DOHH2 (cell line): ENCODE data around the gene ALCAM.

Experiments used
- H3F3A ChIP-seq: fragments of 200-600 bp; sonication (generic), shearing (Covaris generic); 2 replicates; pipeline ENCODE4 v1.6.0; 2016; ENCODE audit warnings: antibody characterized with exemption, mild to moderate bottlenecking; ENCODE audit not compliant: control insufficient read depth, insufficient read depth
- H3K27ac ChIP-seq: fragments of 200-600 bp; sonication (generic); 2 replicates; pipeline ENCODE4 v1.5.1; 2014; ENCODE audit warnings: low read depth, mild to moderate bottlenecking, low read length, moderate library complexity
- H3K27me3 ChIP-seq: fragments of 200-600 bp; sonication (generic); 2 replicates; pipeline ENCODE4 v1.6.1; 2014; ENCODE audit warnings: mild to moderate bottlenecking, low read length, mixed read lengths; ENCODE audit not compliant: control insufficient read depth
- H3K36me3 ChIP-seq: fragments of 200-600 bp; sonication (generic); 2 replicates; pipeline ENCODE4 v1.6.1; 2014; ENCODE audit warnings: mild to moderate bottlenecking, low read length, moderate library complexity, mixed read lengths; ENCODE audit not compliant: control insufficient read depth
- H3K4me1 ChIP-seq: fragments of 200-600 bp; sonication (generic); 2 replicates; pipeline ENCODE4 v1.6.1; 2014; ENCODE audit warnings: mild to moderate bottlenecking, low read length, mixed read lengths; ENCODE audit not compliant: control insufficient read depth
- H3K4me2 ChIP-seq: fragments of 200-600 bp; sonication (generic); 2 replicates; pipeline ENCODE4 v1.6.0; 2014; ENCODE audit warnings: mild to moderate bottlenecking, low read length, moderate library complexity
- H3K4me3 ChIP-seq: fragments of 200-600 bp; sonication (generic); 2 replicates; pipeline ENCODE4 v1.5.1; 2014; ENCODE audit warnings: mild to moderate bottlenecking, low read length, mixed read lengths
- H3K79me2 ChIP-seq: fragments of 200-600 bp; sonication (generic); 2 replicates; pipeline ENCODE4 v1.6.1; 2014; ENCODE audit warnings: mild to moderate bottlenecking, low read length, mixed read lengths; ENCODE audit not compliant: control insufficient read depth
- H3K9me2 ChIP-seq: fragments of 200-600 bp; sonication (generic); replicated peaks from 2 replicates; pipeline ENCODE4 v1.6.1; 2014; ENCODE audit warnings: mild to moderate bottlenecking, low read length, mixed read lengths; ENCODE audit not compliant: control insufficient read depth
- H3K9me3 ChIP-seq: fragments of 200-600 bp; sonication (generic); 2 replicates; pipeline ENCODE4 v1.6.1; 2014; ENCODE audit warnings: antibody characterized with exemption, low read length, mixed read lengths; ENCODE audit not compliant: control insufficient read depth, insufficient read depth
- H4K20me1 ChIP-seq: fragments of 200-600 bp; sonication (generic); 2 replicates; pipeline ENCODE4 v1.6.0; 2014; ENCODE audit warnings: low read depth, mild to moderate bottlenecking, antibody characterized with exemption, low read length, moderate library complexity; ENCODE audit not compliant: control insufficient read depth, insufficient read depth
- EZH2phosphoT487 ChIP-seq: fragments of 200-600 bp; sonication (generic); IDR thresholded peaks from 2 replicates; pipeline ENCODE4 v1.6.1; 2017; ENCODE audit warnings: borderline replicate concordance, mild to moderate bottlenecking, antibody characterized with exemption, low read length, moderate library complexity, mixed read lengths
- TF ChIP-seq, protein P1 (sequence below): fragments of 200-600 bp; sonication (generic); IDR thresholded peaks from one replicate; pipeline ENCODE4 v1.5.1; 2014; ENCODE audit warnings: antibody characterized with exemption, mild to moderate bottlenecking, low read depth, low read length; ENCODE audit not compliant: poor library complexity, severe bottlenecking

The ALCAM gene

DNA sequence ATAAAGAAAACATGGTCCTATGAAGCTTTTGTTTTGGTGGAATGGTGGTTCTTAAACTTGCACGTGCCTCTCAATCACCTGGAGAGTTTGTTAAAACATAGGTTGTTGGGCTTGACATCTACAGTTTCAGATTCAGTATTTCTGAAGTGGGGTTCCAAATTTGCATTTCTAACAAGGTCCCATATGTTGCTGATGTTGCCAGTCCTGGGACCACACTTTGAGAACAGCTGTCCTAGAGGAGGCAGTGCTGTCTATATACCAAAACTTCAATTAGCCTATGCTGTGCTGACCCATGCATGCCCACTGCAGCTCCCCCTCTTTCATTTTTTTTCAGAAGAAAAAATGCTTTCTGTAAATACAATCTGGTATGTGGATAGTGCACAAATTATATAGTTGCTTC, 31.3 kb downstream of the ALCAM start:
- Histone ChIP-seq H3K4me1 (no peaks in the 10 kb centered on the region), H3K4me3 (no peak overlapping the region), H3K9me3 (no peaks in the 10 kb centered on the region), H3K27ac (no peak overlapping the region), H3K27me3 (no peaks in the 10 kb centered on the region), H3F3A (no peaks in the 10 kb centered on the region), H3K36me3 (no peaks in the 10 kb centered on the region), H3K79me2 (peaks cover 16% of the 10 kb centered on the region; the same call in 1 of the 2 replicates), H3K9me2 (no peaks in the 10 kb centered on the region), H3K4me2 (no peak overlapping the region), H4K20me1 (no peaks in the 10 kb centered on the region)
- TF ChIP-seq, protein P1, sequence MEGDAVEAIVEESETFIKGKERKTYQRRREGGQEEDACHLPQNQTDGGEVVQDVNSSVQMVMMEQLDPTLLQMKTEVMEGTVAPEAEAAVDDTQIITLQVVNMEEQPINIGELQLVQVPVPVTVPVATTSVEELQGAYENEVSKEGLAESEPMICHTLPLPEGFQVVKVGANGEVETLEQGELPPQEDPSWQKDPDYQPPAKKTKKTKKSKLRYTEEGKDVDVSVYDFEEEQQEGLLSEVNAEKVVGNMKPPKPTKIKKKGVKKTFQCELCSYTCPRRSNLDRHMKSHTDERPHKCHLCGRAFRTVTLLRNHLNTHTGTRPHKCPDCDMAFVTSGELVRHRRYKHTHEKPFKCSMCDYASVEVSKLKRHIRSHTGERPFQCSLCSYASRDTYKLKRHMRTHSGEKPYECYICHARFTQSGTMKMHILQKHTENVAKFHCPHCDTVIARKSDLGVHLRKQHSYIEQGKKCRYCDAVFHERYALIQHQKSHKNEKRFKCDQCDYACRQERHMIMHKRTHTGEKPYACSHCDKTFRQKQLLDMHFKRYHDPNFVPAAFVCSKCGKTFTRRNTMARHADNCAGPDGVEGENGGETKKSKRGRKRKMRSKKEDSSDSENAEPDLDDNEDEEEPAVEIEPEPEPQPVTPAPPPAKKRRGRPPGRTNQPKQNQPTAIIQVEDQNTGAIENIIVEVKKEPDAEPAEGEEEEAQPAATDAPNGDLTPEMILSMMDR, result no peak
- TF ChIP-seq EZH2phosphoT487, result no peak

DNA sequence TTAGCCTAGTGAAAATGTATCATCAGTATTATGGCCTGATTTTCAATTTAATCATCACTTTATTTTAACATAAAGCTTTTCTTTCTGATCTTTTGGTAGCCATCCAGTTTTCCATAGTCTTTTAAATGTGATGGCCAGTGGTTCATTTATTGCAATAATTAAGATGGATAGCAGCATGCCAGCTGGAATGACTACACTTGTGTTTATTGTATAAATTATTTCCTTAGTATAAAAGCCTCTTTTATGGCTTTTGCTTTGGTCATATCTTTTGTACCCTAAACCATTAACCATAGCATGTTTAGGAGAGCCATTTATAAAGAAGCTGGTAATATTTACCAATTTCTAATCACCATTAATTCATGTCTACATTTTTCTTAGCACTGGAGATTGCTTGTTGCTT, 31.7 kb downstream of the ALCAM start:
- no peaks in the 10 kb centered on the region for H3K9me2 ChIP-seq
- TF ChIP-seq, protein P1, result no peak
- no peak for TF ChIP-seq EZH2phosphoT487
- no peak overlapping the region for H3K4me2 ChIP-seq
- no peaks in the 10 kb centered on the region for H3K36me3 ChIP-seq
- H3K27me3 ChIP-seq, result no peaks in the 10 kb centered on the region
- no peak overlapping the region for H3K4me3 ChIP-seq
- H3K9me3 ChIP-seq, result no peaks in the 10 kb centered on the region
- H4K20me1 ChIP-seq, result no peaks in the 10 kb centered on the region
- H3F3A ChIP-seq, result no peaks in the 10 kb centered on the region
- no peak overlapping the region for H3K27ac ChIP-seq
- peaks cover 13% of the 10 kb centered on the region; the same call in 1 of the 2 replicates for H3K79me2 ChIP-seq
- no peaks in the 10 kb centered on the region for H3K4me1 ChIP-seq

DNA sequence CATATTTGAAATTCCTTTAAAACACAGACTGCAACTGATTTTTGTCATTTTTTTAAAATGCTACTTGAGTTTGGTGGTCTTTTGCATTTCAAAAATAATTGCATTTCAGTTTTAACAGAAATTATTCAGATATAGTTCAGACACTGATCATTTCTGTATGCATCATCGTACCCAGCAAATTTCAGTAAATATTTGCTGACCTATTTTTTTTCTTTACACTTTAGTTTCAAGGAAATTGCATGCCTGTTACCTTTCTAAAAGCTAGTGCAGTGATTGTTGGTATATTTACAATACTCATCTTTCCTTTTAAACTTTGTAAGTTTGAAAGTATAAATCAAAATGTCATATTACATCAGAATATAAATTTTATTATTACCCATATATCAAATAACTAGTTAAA, 32.4 kb downstream of the ALCAM start:
- H3K27me3 ChIP-seq, result no peaks in the 10 kb centered on the region
- H3K4me1 ChIP-seq, result no peaks in the 10 kb centered on the region
- no peaks in the 10 kb centered on the region for H4K20me1 ChIP-seq
- H3K36me3 ChIP-seq, result no peaks in the 10 kb centered on the region
- no peaks in the 10 kb centered on the region for H3F3A ChIP-seq
- H3K27ac ChIP-seq, result no peak overlapping the region
- peaks cover 10% of the 10 kb centered on the region; the same call in 1 of the 2 replicates for H3K79me2 ChIP-seq
- H3K4me2 ChIP-seq, result no peak overlapping the region
- no peak for TF ChIP-seq EZH2phosphoT487
- TF ChIP-seq, protein P1, result no peak
- H3K4me3 ChIP-seq, result no peak overlapping the region
- H3K9me3 ChIP-seq, result no peaks in the 10 kb centered on the region
- H3K9me2 ChIP-seq, result no peaks in the 10 kb centered on the region
